ENCODE data around the gene GSTA3. TPM values are rescaled to one million over a fixed set of nuclear protein-coding genes. Genes with fewer than 3 reads are reported as not detected.
"Not testable (repeated sequence)": the region's sequence is repeated elsewhere in the genome, so short reads cannot be mapped to it uniquely, and the experiment has no call there.

GSTA3 gene
- total RNA-seq, 3 donors from 2014 or later, result not detected

DNA sequence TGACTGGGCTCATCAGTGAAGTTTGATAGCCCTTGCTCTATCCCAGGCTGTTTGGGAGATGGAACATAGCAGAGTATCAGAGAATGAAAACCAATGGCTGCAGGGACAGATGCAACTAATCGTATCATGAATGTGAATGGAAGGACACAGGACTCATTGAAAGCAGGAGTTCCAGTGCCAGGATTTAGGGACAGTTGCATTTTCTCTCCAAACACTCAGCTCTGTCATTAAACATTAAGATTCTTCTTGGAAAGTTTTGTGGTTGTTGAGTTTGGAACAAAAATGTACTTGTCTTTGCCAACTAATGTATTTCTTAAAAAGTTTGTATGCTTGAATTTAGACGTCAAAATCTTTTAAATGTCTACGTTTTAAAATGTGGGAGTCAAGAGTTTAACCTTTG is 37.9 kb downstream of the GSTA3 start:
- intact Hi-C loops (cut with DNase I; ENCODE audit: low total_unique reads), result no loop called here
- Histone ChIP-seq H3K9me3 (no peaks in the 10 kb centered on the region), H3K27me3 (no peaks in the 10 kb centered on the region), H3K4me1 (no peaks in the 10 kb centered on the region), H3K27ac (no peak overlapping the region), H3K4me3 (no peak overlapping the region), H3K36me3 (no peaks in the 10 kb centered on the region)
- TF ChIP-seq, protein P1, sequence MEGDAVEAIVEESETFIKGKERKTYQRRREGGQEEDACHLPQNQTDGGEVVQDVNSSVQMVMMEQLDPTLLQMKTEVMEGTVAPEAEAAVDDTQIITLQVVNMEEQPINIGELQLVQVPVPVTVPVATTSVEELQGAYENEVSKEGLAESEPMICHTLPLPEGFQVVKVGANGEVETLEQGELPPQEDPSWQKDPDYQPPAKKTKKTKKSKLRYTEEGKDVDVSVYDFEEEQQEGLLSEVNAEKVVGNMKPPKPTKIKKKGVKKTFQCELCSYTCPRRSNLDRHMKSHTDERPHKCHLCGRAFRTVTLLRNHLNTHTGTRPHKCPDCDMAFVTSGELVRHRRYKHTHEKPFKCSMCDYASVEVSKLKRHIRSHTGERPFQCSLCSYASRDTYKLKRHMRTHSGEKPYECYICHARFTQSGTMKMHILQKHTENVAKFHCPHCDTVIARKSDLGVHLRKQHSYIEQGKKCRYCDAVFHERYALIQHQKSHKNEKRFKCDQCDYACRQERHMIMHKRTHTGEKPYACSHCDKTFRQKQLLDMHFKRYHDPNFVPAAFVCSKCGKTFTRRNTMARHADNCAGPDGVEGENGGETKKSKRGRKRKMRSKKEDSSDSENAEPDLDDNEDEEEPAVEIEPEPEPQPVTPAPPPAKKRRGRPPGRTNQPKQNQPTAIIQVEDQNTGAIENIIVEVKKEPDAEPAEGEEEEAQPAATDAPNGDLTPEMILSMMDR (IDR thresholded peaks at IDR 0.05), result no peak
- no peak for TF ChIP-seq POLR2AphosphoS5 (IDR thresholded peaks at IDR 0.05)
- no peak for DNase-seq (ENCODE audit: low spot score in 2 of 2)

DNA sequence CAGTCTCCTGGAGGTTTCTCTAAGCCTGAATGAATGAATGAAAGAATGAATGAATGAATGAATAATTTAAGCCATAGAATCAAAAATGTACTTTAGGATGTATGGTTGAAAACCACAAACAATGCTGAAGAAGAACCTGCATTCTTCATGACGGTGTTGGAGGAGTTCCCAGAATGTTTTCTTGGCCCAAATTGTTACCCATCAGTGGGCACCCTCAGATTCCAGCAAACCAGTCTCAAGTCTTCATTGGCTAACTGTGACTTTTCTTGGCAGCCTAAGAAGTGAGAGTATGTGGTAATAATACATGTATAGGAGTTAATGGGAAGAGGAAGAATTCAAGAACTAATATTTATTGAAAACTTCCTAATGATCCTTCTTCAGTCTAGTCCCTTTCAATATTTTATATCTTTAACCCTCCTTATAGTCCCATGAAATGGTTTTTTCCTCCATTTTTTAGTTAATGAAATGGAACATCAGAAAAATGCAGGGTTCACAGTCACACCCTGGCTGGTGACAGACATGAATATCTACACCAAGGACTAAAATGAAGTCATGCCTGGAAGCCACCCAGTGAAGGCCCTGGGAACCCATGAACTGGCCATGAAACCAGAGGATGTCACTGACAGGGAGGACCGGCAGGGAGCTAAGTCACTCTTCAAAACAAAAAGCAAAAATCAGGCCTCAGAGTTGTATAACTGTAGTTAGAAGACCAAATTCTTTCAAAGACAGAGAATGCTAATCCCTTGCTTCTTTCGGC is 39.0 kb downstream of the GSTA3 start:
- H3K27ac ChIP-seq; H3K27me3 ChIP-seq; H3K9me3 ChIP-seq; H3K36me3 ChIP-seq; intact Hi-C loops (cut with DNase I; ENCODE audit: low total_unique reads); H3K4me3 ChIP-seq; H3K4me1 ChIP-seq; DNase-seq (ENCODE audit: low spot score in 2 of 2): not testable (repeated sequence)

DNA sequence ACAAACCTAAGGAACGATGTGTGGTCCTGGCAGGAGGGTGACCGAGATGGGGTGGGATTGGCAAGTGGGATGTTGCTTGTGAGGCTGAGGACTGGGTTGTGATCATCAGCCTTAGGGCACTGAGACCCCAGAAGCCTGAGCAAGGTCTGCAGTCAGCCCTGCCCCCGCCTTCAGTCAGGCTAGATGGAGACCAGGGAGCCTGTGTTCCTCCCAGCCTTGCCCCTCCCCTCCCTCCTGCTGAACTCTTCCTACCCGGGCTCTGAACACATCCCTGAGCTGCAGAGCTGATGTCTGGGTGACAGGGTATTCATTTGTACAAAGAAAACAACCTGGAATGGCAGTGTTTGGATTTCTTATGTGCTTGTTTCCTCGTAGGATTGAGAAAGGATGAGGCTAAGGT is 40.6 kb downstream of the GSTA3 start:
- H3K9me3 ChIP-seq; H3K4me1 ChIP-seq; H3K27ac ChIP-seq; DNase-seq (ENCODE audit: low spot score in 2 of 2); H3K27me3 ChIP-seq; H3K36me3 ChIP-seq; intact Hi-C loops (cut with DNase I; ENCODE audit: low total_unique reads); H3K4me3 ChIP-seq: not testable (repeated sequence)

DNA sequence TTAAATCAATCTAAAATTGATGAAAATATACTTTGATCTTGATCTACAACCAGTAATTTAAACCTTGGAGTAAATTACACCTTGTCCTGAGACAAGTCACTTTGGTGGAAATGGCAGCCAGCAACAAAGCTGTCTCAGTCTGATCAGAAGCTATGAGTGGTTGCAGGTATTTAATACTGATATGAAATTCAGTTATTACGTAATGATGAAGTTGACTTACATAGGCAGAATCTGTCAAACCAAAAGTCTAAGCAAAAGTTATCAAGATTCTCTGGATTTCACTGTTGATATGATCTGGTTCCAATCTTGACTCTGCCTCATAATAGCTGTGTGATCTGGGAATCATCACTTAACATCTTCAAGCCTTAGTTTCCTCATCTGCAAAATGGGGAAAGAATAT is 41.3 kb downstream of the GSTA3 start:
- Histone ChIP-seq H3K4me1 (no peaks in the 10 kb centered on the region), H3K27ac (no peak overlapping the region), H3K4me3 (no peak overlapping the region), H3K27me3 (no peaks in the 10 kb centered on the region), H3K36me3 (no peaks in the 10 kb centered on the region), H3K9me3 (no peaks in the 10 kb centered on the region)
- intact Hi-C loops (cut with DNase I; ENCODE audit: low total_unique reads), result no loop called here
- DNase-seq (ENCODE audit: low spot score in 2 of 2), result no peak
- TF ChIP-seq POLR2AphosphoS5 (IDR thresholded peaks at IDR 0.05) (no peak), POLR2A (IDR thresholded peaks at IDR 0.05) (no peak)
- TF ChIP-seq, protein P1 (IDR thresholded peaks at IDR 0.05), result no peak

DNA sequence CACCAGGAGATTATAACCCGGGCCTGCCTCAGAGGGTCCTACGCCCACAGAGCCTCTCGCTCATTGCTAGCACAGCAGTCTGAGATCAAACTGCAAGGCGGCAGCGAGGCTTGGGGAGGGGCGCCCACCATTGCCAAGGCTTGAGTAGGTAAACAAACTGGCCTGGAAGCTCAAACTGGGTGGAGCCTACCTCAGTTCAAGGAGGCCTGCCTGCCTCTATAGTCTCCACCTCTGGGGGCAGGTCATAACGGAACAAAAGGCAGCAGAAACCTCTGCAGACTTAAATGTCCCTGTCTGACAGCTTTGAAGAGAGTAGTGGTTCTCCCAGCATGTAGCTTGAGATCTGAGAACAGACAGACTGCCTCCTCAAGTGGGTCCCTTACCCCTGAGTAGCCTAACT is 48.3 kb downstream of the GSTA3 start:
- intact Hi-C loops (cut with DNase I; ENCODE audit: low total_unique reads); H3K4me3 ChIP-seq; DNase-seq (ENCODE audit: low spot score in 2 of 2); H3K27ac ChIP-seq; H3K36me3 ChIP-seq; H3K9me3 ChIP-seq; H3K4me1 ChIP-seq; H3K27me3 ChIP-seq: not testable (repeated sequence)

DNA sequence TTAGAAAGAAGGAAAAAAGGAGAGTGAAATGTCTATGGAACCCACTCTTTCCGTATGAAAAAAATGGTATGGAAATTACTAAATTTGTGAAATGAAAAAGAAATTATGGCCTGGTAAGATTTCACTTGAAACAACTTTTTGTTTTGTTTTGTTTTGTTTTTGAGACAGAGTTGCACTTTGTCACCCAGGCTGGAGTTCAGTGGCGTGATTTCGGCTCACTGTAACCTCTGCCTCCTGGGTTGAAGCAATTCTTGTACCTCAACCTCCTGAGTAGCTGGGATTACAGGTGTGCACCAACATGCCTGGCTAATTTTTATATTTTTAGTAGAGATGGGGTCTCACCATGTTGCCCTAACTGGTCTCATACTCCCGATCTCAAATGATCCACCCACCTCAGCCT is 51.1 kb downstream of the GSTA3 start:
- Histone ChIP-seq H3K36me3 (no peaks in the 10 kb centered on the region), H3K27ac (no peak overlapping the region), H3K27me3 (no peaks in the 10 kb centered on the region), H3K9me3 (no peaks in the 10 kb centered on the region), H3K4me1 (no peaks in the 10 kb centered on the region), H3K4me3 (no peak overlapping the region)
- intact Hi-C loops (cut with DNase I; ENCODE audit: low total_unique reads), result no loop called here
- no peak for DNase-seq (ENCODE audit: low spot score in 2 of 2)
- TF ChIP-seq, protein P1 (IDR thresholded peaks at IDR 0.05), result no peak
- no peak for TF ChIP-seq POLR2A (IDR thresholded peaks at IDR 0.05)
- TF ChIP-seq POLR2AphosphoS5 (IDR thresholded peaks at IDR 0.05), result no peak

DNA sequence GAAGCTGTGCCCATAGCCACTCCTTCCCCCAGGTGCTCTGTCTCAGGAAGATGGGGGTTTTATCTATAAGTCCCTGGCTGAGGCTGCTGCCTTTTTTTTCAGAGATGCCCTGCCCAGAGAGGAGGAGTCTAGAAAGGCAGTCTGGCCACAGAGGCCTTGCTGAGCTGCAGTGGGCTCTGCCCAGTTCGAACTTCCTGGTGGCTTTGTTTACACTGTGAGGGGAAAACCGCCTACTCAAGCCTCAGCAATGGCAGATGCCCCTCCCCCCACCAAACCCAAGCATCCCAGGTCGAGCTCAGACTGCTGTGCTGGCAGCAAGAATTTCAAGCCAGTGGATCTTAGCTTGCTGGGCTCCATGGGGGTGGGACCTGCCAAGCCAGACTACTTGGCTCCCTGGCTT is 53.4 kb downstream of the GSTA3 start:
- H3K4me1 ChIP-seq; H3K36me3 ChIP-seq; H3K27me3 ChIP-seq; intact Hi-C loops (cut with DNase I; ENCODE audit: low total_unique reads); H3K9me3 ChIP-seq; H3K4me3 ChIP-seq; H3K27ac ChIP-seq: not testable (repeated sequence)
- DNase-seq (ENCODE audit: low spot score in 2 of 2), result peak; percentile 27 to 54
